ENCODE results near the gene TMEM154. TPM values are rescaled to one million over a fixed set of nuclear protein-coding genes. Genes with fewer than 3 reads are reported as not detected.

Gene TMEM154
- total RNA-seq, 1 donor: 5.5 TPM

GRCh38 chr4:152660526-152660925, 19.3 kb downstream of the TMEM154 start:
- DNase-seq (ENCODE audit: low read depth): no peak
- no peak overlapping the region for H3K4me3 ChIP-seq (ENCODE audit: low read depth, low read length)
- TF ChIP-seq CTCF (IDR thresholded peaks at IDR 0.05; ENCODE audit: insufficient read depth, low read length): no peak

- no peak for TF ChIP-seq CTCF (IDR thresholded peaks at IDR 0.05; ENCODE audit: insufficient read depth, low read length)
- no peak overlapping the region for H3K4me3 ChIP-seq (ENCODE audit: low read depth, low read length)
- DNase-seq (ENCODE audit: low read depth): no peak
Measured at GRCh38 chr4:152659806-152660205, 20.0 kb downstream of the TMEM154 start.

GRCh38 chr4:152657657-152658056, 22.1 kb downstream of the TMEM154 start:
- TF ChIP-seq CTCF (IDR thresholded peaks at IDR 0.05; ENCODE audit: insufficient read depth, low read length): no peak
- no peak overlapping the region for H3K4me3 ChIP-seq (ENCODE audit: low read depth, low read length)
- DNase-seq (ENCODE audit: low read depth): no peak

GRCh38 chr4:152655272-152656129, 24.3 kb downstream of the TMEM154 start:
- TF ChIP-seq CTCF (IDR thresholded peaks at IDR 0.05; ENCODE audit: insufficient read depth, low read length): no peak
- no peak overlapping the region for H3K4me3 ChIP-seq (ENCODE audit: low read depth, low read length)
- no peak for DNase-seq (ENCODE audit: low read depth)

- no peak overlapping the region for H3K4me3 ChIP-seq (ENCODE audit: low read depth, low read length)
- no peak for TF ChIP-seq CTCF (IDR thresholded peaks at IDR 0.05; ENCODE audit: insufficient read depth, low read length)
- DNase-seq (ENCODE audit: low read depth): no peak
Measured at GRCh38 chr4:152652102-152652501, 27.7 kb downstream of the TMEM154 start.

- DNase-seq (ENCODE audit: low read depth): no peak
- no peak overlapping the region for H3K4me3 ChIP-seq (ENCODE audit: low read depth, low read length)
- TF ChIP-seq CTCF (IDR thresholded peaks at IDR 0.05; ENCODE audit: insufficient read depth, low read length): no peak
Measured at GRCh38 chr4:152651473-152652060, 28.2 kb downstream of the TMEM154 start.

All from fibroblast of the aortic adventitia (primary cell).